ENCODE results near the gene TOPAZ1. TPM values are rescaled to one million over a fixed set of nuclear protein-coding genes. Genes with fewer than 3 reads are reported as not detected.

The TOPAZ1 gene
- total RNA-seq, 1 donor from 2014 or later: not detected

Other genes starting within 250 kb of the TOPAZ1 start
- gene TCAIM, start 96.9 kb downstream of the TOPAZ1 start, total RNA-seq: 20.8 and 23.1 TPM in 2 replicates
- 7.6 and 12.0 TPM in 2 replicates for gene ZNF445, start 235.8 kb downstream of the TOPAZ1 start, total RNA-seq